NCI-H2029 (cell line): ENCODE results near the gene RRP36.

Source experiments
- DNase-seq: peaks from one replicate; lab custom pipeline; 2025; lab: John Stamatoyannopoulos, UW

RRP36 gene

GRCh38 chr6:43070028-43070632, 48.7 kb downstream of the RRP36 start:
- DNase-seq = no peak

DNA sequence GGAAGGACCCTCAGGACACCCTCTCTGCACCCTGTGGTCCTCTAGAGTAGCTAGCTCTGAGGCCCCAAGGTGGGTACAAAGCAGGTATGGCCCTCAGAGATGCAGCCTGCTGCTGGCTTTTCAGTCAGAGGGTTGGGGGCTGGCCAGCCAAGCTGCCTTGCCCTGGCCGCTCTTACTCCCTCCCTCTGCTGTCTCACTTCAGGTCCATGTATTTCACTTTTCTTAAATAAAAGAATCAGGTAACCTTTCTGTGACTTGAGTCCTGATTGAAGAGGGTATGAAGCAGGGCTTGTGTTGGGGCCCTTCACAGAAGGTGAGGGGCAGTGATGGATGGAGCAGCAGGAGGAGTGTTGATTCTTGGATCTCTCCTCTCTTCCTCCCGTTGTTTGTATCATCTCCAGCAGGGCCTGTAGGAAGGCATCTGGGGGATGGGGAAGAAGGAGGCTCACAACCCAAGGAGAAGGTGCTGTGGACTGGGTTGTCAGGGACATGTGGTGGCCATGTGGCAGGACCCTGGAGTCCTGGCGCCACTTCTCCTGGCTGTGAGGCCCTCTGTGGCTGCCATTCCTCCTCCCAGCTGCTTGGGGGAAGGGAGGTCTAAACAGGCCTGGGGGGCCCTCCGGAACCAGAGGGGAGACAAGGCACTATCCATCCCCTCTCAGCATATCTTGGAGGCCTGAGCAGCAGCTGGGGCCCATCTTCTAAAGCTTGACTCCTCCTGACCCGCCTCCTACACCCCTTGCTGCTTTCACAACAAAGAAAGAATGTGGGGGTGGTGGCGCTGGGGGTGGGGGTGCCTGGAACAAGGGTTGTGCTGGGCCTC, 53.6 kb downstream of the RRP36 start:
- no peak for DNase-seq

DNA sequence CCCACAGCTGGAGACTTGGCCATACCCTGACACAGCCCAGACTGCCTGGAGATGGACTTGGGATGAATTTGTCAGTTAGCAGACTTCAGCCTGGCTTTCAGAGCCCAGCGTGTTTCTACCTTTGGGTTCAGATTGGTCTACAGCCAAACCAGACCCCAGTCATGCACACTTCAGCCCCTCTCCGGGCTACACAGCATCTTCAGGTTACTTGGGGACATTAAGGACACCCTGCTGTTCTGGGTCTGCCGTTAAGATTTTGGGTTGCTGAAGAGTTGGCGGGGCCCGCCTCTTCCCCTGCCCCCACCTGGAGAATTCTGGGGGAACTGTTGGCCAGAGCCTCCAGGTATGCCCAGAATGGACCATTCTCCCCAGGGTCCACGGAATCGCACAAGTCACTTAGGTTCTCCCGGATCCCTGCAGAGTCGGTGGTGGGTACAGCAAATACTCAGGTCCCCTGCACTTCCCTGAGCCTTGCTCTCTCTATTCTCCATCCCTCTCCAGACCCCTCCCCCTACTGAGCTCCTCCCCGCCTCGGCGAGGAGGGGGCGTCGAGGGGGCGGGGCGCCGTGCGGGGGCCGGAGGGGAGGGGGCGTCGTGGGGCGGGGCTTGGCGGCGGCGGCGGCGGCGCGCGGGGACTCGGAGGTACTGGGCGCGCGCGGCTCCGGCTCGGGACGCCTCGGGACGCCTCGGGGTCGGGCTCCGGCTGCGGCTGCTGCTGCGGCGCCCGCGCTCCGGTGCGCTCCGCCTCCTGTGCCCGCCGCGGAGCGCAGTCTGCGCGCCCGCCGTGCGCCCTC, 54.4 kb downstream of the RRP36 start, which contains the start of gene PTK7:
TSS of gene PTK7 (plus strand) at position 645 of the 794 bp plus-strand sequence. CDS start 175 bp downstream, outside the sequence.
- no peak for DNase-seq

DNA sequence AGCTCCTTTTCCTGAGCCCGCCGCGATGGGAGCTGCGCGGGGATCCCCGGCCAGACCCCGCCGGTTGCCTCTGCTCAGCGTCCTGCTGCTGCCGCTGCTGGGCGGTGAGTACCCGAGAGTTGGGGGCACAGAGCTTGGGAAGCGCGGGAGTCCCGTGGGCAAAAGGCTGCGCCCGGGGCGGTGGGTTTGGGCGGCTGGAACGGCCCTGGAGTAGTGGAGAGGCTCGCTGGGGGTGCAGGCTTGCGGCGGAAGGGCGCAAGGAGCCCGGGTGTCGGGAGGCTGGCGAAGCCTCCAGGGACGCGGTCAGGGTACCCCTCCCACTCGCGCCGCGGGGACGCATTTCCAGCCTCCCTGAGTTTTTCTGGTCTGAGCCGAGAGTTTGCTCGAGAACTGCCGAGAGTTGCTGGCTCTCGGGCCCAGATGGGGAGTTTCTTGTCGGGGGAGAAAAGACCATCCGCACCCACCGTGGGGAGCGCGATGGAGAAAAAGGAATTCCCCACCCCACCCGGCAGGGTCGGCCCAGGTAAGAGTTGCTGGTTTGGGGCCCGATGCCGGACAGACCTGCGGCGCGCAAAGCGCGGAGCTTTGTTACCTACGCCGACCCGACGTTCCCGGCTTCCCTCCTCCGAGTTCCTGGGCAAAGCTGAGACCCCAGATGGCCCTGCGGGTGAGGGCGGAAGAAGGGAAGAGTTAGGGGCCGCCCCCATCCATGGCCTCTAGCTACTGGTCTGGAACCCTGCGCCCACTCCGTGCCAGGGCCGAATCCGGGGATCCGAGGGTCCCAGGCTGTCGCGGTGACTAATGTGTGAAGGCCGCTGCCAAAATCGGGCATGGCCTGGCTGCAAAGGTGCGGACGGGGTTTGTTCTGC, 55.3 kb downstream of the RRP36 start:
- no peak for DNase-seq

GRCh38 chr6:43077333-43077809, 55.9 kb downstream of the RRP36 start:
- DNase-seq = no peak

DNA sequence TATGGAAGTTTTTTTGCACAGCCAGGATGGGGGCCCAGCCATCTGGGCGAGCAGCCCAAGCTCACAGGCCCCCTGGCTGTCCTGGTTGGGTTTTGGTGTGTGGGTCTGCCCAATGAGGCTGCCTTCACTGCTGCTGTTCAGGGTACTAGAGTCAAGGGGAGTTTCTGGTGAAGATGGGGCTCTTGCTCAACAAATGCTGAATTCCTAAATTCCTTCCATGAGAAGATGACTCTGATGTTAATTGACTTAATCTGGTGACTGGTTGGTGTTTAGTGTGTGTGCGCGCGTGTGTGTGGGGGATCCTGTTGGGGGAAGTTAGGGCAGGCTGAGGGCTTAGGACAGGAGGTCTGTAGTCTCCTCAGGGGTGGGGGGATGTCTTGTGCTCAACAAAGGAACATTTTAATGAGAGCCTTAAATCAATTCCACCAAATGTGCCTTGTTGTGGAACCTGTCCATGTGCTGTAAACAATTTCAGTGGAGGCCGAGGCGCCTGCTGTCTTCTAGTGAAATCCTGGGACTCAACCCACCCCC, 56.6 kb downstream of the RRP36 start:
- no peak for DNase-seq

DNA sequence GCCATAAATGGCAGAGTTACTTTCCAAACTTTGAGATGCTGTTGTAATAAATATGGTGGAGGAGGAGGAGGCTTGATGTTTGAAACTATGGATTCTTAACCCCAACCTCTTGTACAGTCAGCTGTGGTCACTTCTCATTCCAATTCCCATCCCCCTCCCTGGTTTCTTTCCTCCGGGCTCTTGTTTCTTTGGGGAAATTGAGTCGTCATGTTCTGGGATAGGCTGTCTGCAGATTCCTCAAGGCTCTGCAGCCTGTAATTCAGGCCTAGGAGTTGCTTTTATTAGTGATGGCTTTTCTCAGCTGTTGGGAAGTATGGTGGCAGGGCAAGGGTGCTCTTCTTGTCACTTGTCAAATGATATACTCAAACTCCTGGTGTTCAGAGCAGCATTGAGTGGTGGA, 57.3 kb downstream of the RRP36 start:
- DNase-seq = no peak
